ENCODE results near the gene PHKB.

- TF ChIP-seq POLR2A (IDR thresholded peaks at IDR 0.05), result no peak
- no peak for TF ChIP-seq CTCF (IDR thresholded peaks at IDR 0.05)
Measured at GRCh38 chr16:47561286-47561685, 100.2 kb downstream of the PHKB start.

All from lower leg skin (tissue), 3 donors.